H1 (cell line): Measurements from ENCODE around the gene SPRN. TPM values are rescaled to one million over a fixed set of nuclear protein-coding genes. Genes with fewer than 3 reads are reported as not detected.

Experiments used
- ATF3 ChIP-seq: IDR thresholded peaks from 2 replicates; pipeline ENCODE4 v1.6.1; 2011; ENCODE audit warnings: low read depth, mild to moderate bottlenecking, low read length; ENCODE audit not compliant: insufficient read depth
- KDM4A ChIP-seq: IDR thresholded peaks from one replicate; pipeline ENCODE4 v1.7.1; 2012; ENCODE audit warnings: low read depth, mild to moderate bottlenecking, moderate library complexity, low read length, inconsistent platforms; ENCODE audit not compliant: severe bottlenecking
- POLR2A ChIP-seq, 2 experiments: IDR thresholded peaks; 1 replicate in 1 of 2; 2 replicates in 1 of 2; pipeline ENCODE4 v1.6.1; 2011; ENCODE audit warnings: low read depth in 2 of 2, low read length in 2 of 2, mild to moderate bottlenecking in 2 of 2; ENCODE audit errors: control extremely low read depth in 1 of 2
- RFX5 ChIP-seq: IDR thresholded peaks from 2 replicates; pipeline ENCODE4 v1.6.1; 2011; ENCODE audit warnings: low read depth, low read length, improper control_type of control experiment, borderline replicate concordance
- polyA plus RNA-seq, 7 experiments: library from polyadenylated mRNA; depleted of rRNA in 3 of 7; stranded (reverse) in 5 of 7; unstranded in 2 of 7; fragments of >200 nt in 5 of 7; fragments of 200-250 nt in 2 of 7; gene quantifications; 1 replicate in 5 of 7; 2 replicates in 1 of 7; 4 replicates in 1 of 7; pipeline versions ENCODE4 v1.2.1 to v1.2.3, GENCODE V29; 2011 to 2013; ENCODE audit warnings: missing spikeins in 2 of 7, mixed read lengths in 2 of 7
- total RNA-seq: library from RNA; stranded (reverse); fragmentation: NEBNext Ultra II Directional; extraction: Animal tissue kit (Norgen Biotek cat#: 25700); gene quantifications from 2 replicates; pipeline ENCODE4 v1.2.1, GENCODE V29; 2021

The SPRN gene
- total and polyA plus RNA-seq, 2 of the 8 experiments (the other 6 are each of a cell fraction or from before 2014, with no cell fraction given) = 0.23 to 0.24 TPM

- TF ChIP-seq POLR2A (IDR thresholded peaks at IDR 0.05; ENCODE audit: control extremely low read depth in 1 of 2, low read depth in 2 of 2, low read length in 2 of 2) = no peak
- TF ChIP-seq RFX5 = no peak
- TF ChIP-seq ATF3 = no peak
- no peak for TF ChIP-seq KDM4A
These were observed 15.4 kb upstream of the SPRN start (continued) for GRCh38 chr10:133439517-133440461.
